Neutrophil (primary cell): ENCODE data around the gene SFSWAP.
"Not testable (repeated sequence)": the region's sequence is repeated elsewhere in the genome, so short reads cannot be mapped to it uniquely, and the experiment has no call there.

ENCODE experiments used
- H3K27ac ChIP-seq: fragments of 200-600 bp; sonication (generic); 2 replicates; pipeline ENCODE4 v1.5.1; 2016; ENCODE audit warnings: mild to moderate bottlenecking, moderate library complexity
- H3K27me3 ChIP-seq: fragments of 200-600 bp; sonication (generic); 2 replicates; pipeline ENCODE4 v1.6.0; 2016; ENCODE audit warnings: mild to moderate bottlenecking
- H3K36me3 ChIP-seq: fragments of 200-600 bp; sonication (generic); 2 replicates; pipeline ENCODE4 v1.5.1; 2017
- H3K4me1 ChIP-seq, 2 experiments: fragments of 200-600 bp in 1 of 2; sonication (generic) in 1 of 2; 1 replicate in 1 of 2; 2 replicates in 1 of 2; pipeline versions ENCODE4 v1.5.1 to v1.6.1; 2013 to 2016; ENCODE audit warnings: low read depth in 1 of 2, low read length in 1 of 2, mild to moderate bottlenecking in 1 of 2, moderate library complexity in 1 of 2; ENCODE audit not compliant: control insufficient read depth in 1 of 2, insufficient read depth in 1 of 2
- H3K4me3 ChIP-seq, 2 experiments: fragments of 200-600 bp in 1 of 2; sonication (generic) in 1 of 2; 1 replicate in 1 of 2; 2 replicates in 1 of 2; pipeline ENCODE4 v1.5.1; 2013 to 2016; ENCODE audit warnings: low read depth in 1 of 2, low read length in 1 of 2, mild to moderate bottlenecking in 1 of 2, moderate library complexity in 1 of 2
- H3K9me3 ChIP-seq: fragments of 200-600 bp; sonication (generic); 2 replicates; pipeline ENCODE4 v1.5.1; 2016
- TF ChIP-seq, protein P1 (sequence below): fragments of 200-600 bp; sonication (generic); IDR thresholded peaks from 2 replicates; pipeline ENCODE4 v1.5.1; 2016; ENCODE audit warnings: antibody characterized with exemption

The SFSWAP gene

DNA sequence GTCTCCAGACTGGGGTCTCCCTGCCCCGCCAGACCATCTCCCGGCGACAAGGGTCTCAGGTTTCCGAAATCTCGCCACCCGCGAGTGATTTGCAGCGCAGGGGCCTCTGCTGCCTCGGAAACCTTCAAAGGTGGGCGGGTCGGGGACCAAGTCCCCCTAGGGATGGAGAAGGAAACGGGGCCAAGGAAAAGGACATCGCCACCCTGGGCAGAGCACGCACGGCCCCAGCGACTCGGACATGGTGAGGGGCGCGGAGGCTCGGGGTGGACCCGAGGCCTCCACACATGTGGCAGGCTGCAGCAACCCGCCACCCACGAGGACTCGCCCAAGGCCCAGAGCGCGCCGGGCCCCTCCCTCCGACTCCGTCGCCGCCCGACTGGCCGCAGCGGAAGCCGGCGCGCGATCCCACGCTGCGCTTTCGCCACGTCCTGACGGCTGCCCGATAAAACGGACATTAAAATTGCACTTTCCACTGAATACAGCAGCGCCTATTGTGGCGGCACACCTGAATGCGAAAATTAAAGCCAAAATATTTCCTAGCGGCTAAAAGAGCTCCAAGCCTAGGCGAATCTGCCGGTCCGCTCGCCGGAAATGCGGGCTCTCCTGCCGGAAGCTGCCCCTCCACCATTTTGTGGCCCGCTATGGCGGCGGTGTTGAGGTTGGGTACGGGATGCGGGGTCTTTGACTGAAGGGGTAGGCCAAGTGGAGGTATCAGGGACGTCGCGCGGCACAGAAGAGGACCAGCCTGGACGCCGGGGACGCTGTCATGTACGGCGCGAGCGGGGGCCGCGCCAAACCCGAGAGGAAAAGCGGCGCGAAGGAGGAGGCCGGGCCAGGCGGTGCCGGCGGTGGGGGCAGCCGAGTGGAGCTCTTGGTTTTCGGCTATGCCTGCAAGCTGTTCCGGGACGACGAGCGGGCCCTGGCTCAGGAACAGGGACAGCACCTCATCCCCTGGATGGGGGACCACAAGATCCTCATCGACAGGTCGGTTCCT lies at the start of gene SFSWAP:
SFSWAP (plus strand) TSS at position 627 of the 994 bp plus-strand sequence; CDS start at position 767, 140 bp downstream.
- peak within 1 kb of the TSS; percentile 82 to 85 for H3K4me3 ChIP-seq
- peak within 1 kb of the TSS; percentile 92 for H3K27ac ChIP-seq
- no peaks in the 10 kb centered on the region for H3K27me3 ChIP-seq
- H3K4me1 ChIP-seq = peaks cover 22 to 23% of the 10 kb centered on the region in 2 experiments
- H3K9me3 ChIP-seq = no peaks in the 10 kb centered on the region
- peaks cover 24% of the 10 kb centered on the region for H3K36me3 ChIP-seq
- TF ChIP-seq, protein P1, sequence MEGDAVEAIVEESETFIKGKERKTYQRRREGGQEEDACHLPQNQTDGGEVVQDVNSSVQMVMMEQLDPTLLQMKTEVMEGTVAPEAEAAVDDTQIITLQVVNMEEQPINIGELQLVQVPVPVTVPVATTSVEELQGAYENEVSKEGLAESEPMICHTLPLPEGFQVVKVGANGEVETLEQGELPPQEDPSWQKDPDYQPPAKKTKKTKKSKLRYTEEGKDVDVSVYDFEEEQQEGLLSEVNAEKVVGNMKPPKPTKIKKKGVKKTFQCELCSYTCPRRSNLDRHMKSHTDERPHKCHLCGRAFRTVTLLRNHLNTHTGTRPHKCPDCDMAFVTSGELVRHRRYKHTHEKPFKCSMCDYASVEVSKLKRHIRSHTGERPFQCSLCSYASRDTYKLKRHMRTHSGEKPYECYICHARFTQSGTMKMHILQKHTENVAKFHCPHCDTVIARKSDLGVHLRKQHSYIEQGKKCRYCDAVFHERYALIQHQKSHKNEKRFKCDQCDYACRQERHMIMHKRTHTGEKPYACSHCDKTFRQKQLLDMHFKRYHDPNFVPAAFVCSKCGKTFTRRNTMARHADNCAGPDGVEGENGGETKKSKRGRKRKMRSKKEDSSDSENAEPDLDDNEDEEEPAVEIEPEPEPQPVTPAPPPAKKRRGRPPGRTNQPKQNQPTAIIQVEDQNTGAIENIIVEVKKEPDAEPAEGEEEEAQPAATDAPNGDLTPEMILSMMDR = no peak

- H3K27me3 ChIP-seq = peaks cover 30% of the 10 kb centered on the region
- H3K4me3 ChIP-seq = peak overlapping the region; percentile 34 to 36
These were observed 49.5 kb upstream of the SFSWAP start for GRCh38 chr12:131661170-131661985.

GRCh38 chr12:131661986-131662288 lies 49.0 kb upstream of the SFSWAP start:
- peaks cover 30% of the 10 kb centered on the region for H3K27me3 ChIP-seq
- H3K4me3 ChIP-seq, H3K4me1 ChIP-seq, H3K27ac ChIP-seq, H3K9me3 ChIP-seq, H3K36me3 ChIP-seq: not testable (repeated sequence)

More at GRCh38 chr12:131661170-131661985, 49.5 kb upstream of the SFSWAP start:
- not testable (repeated sequence) for H3K9me3 ChIP-seq, H3K4me1 ChIP-seq, H3K36me3 ChIP-seq, H3K27ac ChIP-seq

DNA sequence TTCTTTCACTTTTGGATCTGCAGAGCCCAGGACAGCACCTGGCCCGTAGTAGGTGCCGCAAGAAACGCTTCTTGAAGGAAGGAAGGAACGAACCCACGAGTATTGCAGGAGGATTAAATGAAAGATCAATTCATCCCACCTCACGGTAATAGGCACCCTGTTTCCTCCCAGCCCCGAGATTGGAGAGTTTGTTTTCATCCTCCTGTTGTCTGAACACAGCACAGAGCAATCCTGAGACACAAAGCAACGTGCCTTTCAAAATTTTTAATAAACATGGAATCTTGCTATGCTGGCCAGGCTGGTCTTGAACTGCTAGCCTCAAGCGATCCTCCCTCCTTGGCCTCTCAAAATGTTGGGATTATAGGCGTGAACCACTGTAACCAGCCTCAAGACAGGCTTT lies 48.5 kb upstream of the SFSWAP start:
- not testable (repeated sequence) for H3K27ac ChIP-seq, H3K4me3 ChIP-seq, H3K9me3 ChIP-seq, H3K4me1 ChIP-seq, H3K36me3 ChIP-seq
- H3K27me3 ChIP-seq = peaks cover 30% of the 10 kb centered on the region

DNA sequence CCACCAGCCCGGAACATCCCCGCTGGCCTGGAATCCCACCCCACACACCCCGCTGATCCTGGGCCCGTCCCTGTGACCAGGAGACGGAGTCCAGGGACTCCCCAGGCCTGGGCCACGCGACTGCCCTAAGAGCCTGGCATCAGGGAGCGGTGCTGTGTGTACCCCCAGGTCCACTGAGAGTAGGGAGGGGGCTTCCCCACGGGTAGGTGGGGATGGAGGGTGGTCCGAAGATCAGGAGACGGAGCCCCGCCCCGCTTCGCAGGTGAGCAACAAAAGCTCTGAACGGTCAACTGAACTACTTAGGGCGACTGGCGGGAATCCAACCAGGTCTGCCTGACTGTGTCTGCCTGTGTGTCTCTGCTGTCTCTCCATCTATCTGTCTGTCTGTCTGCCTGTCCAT lies 45.2 kb upstream of the SFSWAP start:
- not testable (repeated sequence) for H3K9me3 ChIP-seq, H3K36me3 ChIP-seq, H3K4me1 ChIP-seq, H3K27ac ChIP-seq, H3K4me3 ChIP-seq
- peaks cover 16% of the 10 kb centered on the region for H3K27me3 ChIP-seq

DNA sequence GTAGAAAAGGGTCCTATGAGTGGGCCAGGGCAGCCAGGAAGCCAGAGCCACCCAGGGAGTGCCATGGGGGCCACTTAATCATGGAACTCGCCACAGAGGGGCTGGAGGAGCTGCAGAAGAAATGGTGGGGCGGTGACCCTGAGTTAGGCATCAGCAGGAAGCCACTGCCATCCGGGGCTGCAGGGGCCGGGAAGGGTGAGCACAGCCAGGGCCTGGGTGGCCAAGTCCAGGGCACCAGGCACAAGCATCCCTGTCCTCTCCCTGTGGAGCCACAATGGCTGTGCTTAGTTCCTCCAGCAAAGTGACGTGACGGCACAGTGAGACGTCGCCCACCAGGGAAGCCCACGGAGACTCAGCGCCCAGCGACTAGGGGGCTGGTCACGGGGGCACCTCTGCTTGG lies 44.4 kb upstream of the SFSWAP start:
- not testable (repeated sequence) for H3K4me3 ChIP-seq, H3K9me3 ChIP-seq, H3K36me3 ChIP-seq
- H3K27me3 ChIP-seq = peaks cover 13% of the 10 kb centered on the region
- H3K27ac ChIP-seq = peak overlapping the region; percentile 70
- H3K4me1 ChIP-seq = peaks cover 13 to 17% of the 10 kb centered on the region in 2 experiments

DNA sequence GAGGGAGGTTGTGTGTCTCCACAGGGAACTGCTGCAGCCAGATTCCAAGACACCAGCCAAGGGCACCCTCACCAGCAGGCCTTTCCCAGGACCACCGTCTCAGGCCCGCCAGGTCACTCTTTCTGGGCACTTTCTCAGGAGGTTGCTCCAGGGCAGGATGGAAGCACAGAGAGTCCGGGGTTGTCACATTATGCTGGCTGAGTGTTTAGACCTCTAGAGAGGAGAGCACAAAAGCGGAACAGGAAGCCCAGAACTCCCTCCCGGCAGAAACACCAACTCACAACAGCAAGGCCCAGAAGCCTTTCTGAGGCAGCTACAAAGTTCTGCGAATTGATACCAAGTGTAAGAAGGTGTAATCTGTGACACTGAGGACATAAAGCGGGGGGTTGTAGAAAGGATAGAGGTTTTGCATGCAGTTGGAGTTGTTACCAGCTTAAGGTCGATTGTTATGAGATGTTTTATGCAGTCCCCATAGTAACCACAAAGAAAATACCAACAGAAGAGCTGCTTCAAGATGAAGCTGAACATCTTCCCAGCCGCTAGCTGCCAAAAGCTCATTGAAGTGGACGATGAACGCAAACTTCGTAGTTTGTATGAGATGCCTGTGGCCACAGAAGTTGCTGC lies 43.8 kb upstream of the SFSWAP start:
- not testable (repeated sequence) for H3K36me3 ChIP-seq
- H3K27ac ChIP-seq = peak overlapping the region; percentile 70

GRCh38 chr12:131671276-131671675 lies 39.6 kb upstream of the SFSWAP start:
- peak overlapping the region; percentile 33 for H3K27ac ChIP-seq
- H3K4me1 ChIP-seq = peaks cover 44 to 52% of the 10 kb centered on the region in 2 experiments
- no peaks in the 10 kb centered on the region for H3K9me3 ChIP-seq
- TF ChIP-seq, protein P1 = no peak
- H3K36me3 ChIP-seq = no peaks in the 10 kb centered on the region
- no peak overlapping the region for H3K4me3 ChIP-seq
- H3K27me3 ChIP-seq = peaks cover 4% of the 10 kb centered on the region

More for the DNA sequence above, 43.8 kb upstream of the SFSWAP start:
- H3K9me3 ChIP-seq, H3K4me3 ChIP-seq: not testable (repeated sequence)
- Histone ChIP-seq H3K27me3 (peaks cover 12% of the 10 kb centered on the region), H3K4me1 (peaks cover 19 to 23% of the 10 kb centered on the region in 2 experiments)
